Measurements from ENCODE around the gene SNAP47.

DNA sequence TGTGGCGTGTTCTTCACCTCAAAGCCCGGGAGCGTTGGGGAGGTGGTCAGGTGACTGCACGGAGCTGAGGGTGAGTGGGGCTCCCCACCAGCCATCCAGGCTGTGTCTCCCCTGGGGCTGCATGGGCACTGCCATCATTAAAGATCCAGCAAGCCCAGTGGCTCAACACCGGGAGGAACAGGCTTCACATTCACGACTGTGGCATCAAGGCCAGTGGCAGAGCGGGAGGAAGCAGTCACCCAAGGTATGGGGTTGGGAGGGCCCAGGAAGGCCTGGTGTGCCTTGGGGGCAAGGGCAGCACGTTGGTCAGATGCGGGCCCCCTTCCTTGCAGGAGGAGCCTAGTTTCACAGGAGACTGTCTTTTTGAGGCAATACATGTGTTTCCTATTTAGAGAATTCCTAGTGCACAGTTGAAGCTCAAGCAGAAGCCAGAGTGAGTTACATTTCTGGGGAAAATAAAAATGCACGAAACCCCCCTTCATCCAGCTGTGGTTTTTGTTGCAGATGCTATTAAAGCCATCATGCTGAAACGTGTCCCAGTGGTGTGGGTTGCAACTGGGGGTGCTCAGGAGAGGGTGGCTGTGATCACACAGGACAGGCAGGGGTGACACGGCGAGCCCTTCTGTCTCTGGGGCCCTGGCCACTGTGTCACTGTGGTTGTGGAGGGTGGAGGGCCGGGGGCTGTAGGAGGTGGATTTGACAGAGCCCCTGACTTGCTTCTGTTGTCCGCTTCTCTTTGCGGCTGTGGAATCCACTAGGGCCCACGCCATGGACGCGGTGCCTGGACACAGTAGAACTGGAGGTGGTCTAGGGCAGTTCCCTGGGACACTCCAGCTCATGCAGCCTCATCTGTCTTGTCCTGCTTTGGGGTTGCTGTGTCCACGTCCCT lies 34.1 kb downstream of the SNAP47 start:
- TF ChIP-seq CTCF (IDR thresholded peaks at IDR 0.05) (no peak), POLR2A (IDR thresholded peaks at IDR 0.05) (no peak)
